DMS153 (cell line): ENCODE results near the gene ANKRD13D.
"Not testable (repeated sequence)": the region's sequence is repeated elsewhere in the genome, so short reads cannot be mapped to it uniquely, and the experiment has no call there.

Source experiments
- DNase-seq: peaks from one replicate; lab custom pipeline; 2025; lab: John Stamatoyannopoulos, UW

ANKRD13D gene

GRCh38 chr11:67289226-67289650 is at the start of gene ANKRD13D:
Gene ANKRD13D (plus strand): TSS chr11:67289303. CDS start chr11:67289461, 158 bp downstream.
- no peak for DNase-seq

GRCh38 chr11:67239783-67240575 is 49.1 kb upstream of the ANKRD13D start:
- peak; percentile 98 for DNase-seq

DNA sequence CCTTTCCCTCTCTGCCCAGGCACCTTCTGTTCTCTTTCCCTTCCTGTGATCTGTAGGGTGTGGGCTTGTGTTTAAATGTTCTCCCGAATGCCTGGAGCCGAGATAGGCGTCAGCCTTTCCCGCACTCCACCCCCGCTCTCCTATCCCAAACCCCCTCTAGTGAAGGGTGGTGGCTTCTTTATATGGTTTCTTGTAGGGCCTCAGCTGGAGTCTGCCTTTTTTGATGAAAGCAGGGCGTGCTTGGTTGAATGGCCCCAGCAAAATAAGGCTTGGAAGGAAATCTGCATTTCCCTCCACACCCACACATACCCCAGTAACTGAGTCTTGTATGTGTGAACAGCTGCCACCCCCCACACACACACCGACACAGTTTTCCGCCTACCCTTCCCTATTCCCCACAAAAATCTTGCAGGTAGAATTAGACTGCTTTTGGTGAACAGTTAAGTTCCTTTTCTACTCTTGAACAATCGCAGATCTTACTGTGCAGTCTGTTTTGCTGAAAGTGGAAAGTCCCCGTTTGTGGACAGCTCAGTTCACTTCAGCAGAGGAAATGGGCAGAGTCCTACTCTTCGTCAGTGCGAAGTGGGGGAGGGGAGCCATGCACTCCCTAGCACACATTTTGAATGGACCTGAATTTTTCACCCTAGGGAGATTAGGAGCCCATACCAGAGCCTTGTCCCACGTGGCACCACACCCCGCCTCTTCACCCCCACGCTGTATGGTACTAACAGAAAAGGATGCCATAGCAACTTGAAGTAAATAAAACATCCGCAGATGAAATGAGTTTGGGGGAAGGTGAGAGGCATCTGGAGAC is 48.3 kb upstream of the ANKRD13D start:
- no peak for DNase-seq

GRCh38 chr11:67242548-67242947 is 46.6 kb upstream of the ANKRD13D start:
- DNase-seq: no peak

GRCh38 chr11:67243051-67243450 is 46.1 kb upstream of the ANKRD13D start:
- DNase-seq: no peak

GRCh38 chr11:67245046-67245445 is 44.1 kb upstream of the ANKRD13D start:
- no peak for DNase-seq

DNA sequence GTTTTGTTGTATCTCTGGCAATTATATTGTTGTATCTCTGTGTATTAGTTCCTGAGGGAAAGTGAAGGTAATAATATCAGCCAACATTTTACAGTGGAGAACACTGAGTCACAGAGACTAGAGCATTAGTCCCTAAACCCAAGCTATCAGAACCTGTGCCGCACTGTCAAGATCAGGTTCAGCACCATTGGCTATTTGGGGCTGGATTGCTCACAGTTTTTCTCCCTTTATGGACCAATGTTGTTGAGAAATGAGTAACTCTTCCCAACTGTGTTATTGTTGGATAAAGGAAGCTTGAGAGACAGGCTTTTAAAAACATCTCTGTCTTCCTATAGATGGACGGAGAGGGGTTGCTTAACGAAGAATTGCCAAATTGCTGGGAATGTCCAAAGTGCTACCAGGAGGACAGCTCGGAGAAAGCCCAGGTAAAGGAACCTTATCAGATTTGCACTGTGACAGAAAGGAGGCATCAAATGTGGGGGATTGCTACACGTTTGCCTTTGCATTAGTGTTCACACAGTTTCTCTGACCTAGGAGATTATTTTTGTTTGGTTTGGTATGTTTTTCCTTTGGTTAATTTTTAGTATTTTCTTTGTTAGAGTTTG is 41.1 kb upstream of the ANKRD13D start:
- no peak for DNase-seq

DNA sequence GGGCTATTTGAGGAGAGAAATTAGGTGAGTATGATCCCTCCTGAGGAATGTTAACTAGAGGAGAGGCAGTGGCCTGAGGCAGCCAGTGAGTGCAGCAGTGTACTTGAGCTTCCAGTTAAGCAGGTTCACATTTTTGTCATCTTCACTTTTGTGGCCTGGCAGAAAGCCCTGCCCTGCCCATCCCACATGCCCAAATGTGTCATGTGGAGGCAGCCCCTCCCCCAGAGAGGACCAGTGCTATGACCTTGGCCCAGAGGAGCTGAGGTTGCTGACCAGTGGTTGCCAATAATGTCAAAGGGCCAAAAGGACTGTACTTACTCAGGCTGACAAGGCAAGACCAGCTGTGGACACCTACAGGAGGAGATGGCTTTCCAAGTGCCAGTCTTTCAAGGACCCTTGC is 40.5 kb upstream of the ANKRD13D start:
- DNase-seq: no peak

DNA sequence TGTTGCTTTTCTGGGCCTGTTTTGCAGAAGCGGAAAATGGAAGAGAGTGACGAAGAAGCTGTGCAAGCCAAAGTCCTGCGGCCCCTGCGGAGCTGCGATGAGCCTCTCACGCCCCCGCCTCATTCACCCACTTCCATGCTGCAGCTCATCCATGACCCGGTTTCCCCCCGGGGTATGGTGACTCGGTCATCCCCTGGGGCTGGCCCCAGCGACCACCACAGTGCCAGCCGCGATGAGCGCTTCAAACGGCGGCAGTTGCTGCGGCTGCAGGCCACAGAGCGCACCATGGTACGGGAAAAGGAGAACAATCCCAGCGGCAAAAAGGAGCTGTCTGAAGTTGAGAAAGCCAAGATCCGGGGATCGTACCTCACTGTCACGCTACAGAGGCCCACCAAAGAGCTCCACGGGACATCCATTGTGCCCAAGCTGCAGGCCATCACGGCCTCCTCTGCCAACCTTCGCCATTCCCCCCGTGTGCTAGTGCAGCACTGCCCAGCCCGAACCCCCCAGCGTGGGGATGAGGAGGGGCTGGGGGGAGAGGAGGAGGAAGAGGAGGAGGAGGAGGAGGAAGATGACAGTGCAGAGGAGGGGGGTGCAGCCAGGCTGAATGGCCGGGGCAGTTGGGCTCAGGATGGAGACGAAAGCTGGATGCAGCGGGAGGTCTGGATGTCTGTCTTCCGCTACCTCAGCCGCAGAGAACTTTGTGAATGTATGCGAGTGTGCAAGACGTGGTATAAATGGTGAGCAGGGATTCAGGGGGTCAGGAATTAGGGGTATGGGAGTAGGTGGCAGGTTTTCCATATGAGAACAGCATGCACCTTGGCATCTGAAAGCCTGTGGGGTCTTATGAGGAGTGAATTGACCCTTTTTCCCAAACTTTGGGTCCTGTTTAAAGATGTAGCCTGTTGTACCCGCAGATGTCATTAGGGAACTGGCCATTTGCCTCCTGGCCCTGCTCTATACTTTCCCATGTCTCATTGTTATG is 38.8 kb upstream of the ANKRD13D start:
- DNase-seq: no peak

DNA sequence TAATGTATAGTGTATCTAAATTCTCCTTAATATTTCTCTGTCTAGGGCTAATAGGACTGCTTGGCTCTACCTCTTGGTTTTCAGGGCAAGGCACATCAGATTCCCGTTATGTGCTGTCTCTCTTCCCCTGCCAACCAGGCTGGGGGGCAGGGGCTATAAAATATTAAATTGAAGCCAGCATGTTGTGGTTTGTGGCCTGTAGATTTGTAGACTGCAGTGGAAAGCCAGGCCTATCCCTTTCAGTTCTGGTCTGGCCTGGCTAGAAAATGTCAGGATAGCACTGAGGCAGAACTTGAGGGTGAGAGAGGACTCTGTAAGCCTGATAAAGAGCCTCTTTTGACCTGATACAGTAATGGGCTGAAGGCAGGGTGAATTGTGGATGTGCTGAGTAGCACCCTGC is 37.3 kb upstream of the ANKRD13D start:
- DNase-seq: no peak

GRCh38 chr11:67252831-67253239 is 36.3 kb upstream of the ANKRD13D start:
- no peak for DNase-seq

- DNase-seq: no peak
Measured at GRCh38 chr11:67253872-67254624, 35.1 kb upstream of the ANKRD13D start.

- DNase-seq: no peak
Measured at GRCh38 chr11:67254798-67255197, 34.3 kb upstream of the ANKRD13D start.

- DNase-seq: no peak
Measured at GRCh38 chr11:67255353-67255752, 33.8 kb upstream of the ANKRD13D start.

GRCh38 chr11:67255864-67256263 is 33.2 kb upstream of the ANKRD13D start:
- no peak for DNase-seq

GRCh38 chr11:67256477-67257135 is 32.5 kb upstream of the ANKRD13D start:
- no peak for DNase-seq

DNA sequence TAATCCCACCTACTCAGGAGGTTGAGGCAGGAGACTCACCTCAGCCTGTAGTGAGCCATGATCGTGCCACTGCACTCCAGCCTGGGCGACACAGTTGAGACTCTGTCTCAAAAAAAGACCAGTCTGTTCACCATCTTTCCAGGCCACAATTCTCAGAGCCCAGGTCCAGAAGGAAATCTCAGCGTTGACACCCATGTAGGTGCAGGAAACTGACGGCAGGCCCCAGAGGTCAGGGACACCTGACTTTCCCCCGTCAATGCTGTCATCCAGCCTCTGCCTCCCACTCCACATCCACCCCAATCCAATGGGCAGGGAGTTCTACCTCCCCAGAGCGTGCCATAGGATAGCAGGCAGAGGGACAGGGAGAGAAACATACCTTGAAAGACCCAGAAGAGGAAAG is 28.7 kb upstream of the ANKRD13D start:
- no peak for DNase-seq

DNA sequence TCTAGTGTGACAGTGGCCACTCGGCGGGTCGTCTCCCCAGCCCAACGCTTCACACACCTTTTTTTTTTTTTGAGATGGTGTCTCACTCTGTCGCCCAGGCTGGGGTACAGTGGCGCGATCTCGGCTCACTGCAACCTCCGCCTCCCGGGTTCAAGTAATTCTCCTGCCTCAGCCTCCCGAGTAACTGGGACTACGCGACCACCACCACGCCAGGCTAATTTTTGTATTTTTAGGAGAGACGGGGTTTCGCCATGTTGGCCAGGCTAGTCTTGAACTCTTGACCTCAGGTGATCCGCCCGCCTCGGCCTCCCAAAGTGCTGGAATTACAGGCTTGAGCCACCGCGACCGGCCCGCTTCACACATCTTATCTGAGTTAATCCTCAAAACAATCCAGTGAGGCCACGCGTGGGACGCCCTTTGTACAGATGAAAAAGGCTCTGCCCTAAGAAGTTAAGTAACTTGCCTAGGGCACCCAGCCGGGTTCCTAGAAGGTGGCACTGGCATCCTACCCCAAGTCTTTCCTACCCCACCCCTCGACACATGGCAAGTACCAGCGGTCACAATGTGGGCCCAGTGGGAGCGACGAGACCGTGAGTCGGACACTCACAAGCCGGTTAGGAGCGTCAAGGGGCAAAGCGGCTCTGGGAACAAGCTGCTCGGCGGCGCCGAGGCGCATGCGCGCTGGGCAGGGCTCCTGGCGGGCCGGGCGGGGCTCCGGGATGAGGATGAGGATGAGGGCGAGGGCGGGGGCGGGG is 28.0 kb upstream of the ANKRD13D start:
- DNase-seq: not testable (repeated sequence)

- no peak for DNase-seq
Measured at GRCh38 chr11:67261640-67261945, 27.5 kb upstream of the ANKRD13D start.
